HPDE6-E6E7 (cell line): ENCODE measurements around the gene PRPS2.

Source experiments
- DNase-seq: peaks from one replicate; pipeline ENCODE4 v3.0.0; 2011; ENCODE audit warnings: missing footprints; ENCODE audit errors: extremely low spot score

PRPS2 gene

GRCh38 chrX:12814420-12814819 is 23.2 kb downstream of the PRPS2 start:
- DNase-seq, result peak; percentile 26

- DNase-seq, result no peak
Observed at GRCh38 chrX:12817528-12817927, 26.3 kb downstream of the PRPS2 start.

GRCh38 chrX:12819222-12819621 is 28.0 kb downstream of the PRPS2 start:
- peak; percentile 14 for DNase-seq

- no peak for DNase-seq
Observed at GRCh38 chrX:12820737-12821136, 29.5 kb downstream of the PRPS2 start.

GRCh38 chrX:12824944-12825343 is 33.7 kb downstream of the PRPS2 start:
- no peak for DNase-seq

- peak; percentile 14 for DNase-seq
Observed at GRCh38 chrX:12825801-12826200, 34.6 kb downstream of the PRPS2 start.

- no peak for DNase-seq
Observed at GRCh38 chrX:12843061-12843667, 52.0 kb downstream of the PRPS2 start.

- DNase-seq, result no peak
Observed at GRCh38 chrX:12843668-12844279, 52.6 kb downstream of the PRPS2 start.

GRCh38 chrX:12844319-12844718 is 53.1 kb downstream of the PRPS2 start:
- DNase-seq, result no peak

- no peak for DNase-seq
Observed at GRCh38 chrX:12865359-12865758, 74.1 kb downstream of the PRPS2 start.

- DNase-seq, result no peak
Observed at GRCh38 chrX:12866451-12867377, 75.5 kb downstream of the PRPS2 start, which contains the start of gene TLR7. TSS of gene TLR7 (plus strand) at chrX:12867072. CDS start at chrX:12867579, 507 bp downstream.

GRCh38 chrX:12867685-12868084 is 76.5 kb downstream of the PRPS2 start:
- DNase-seq, result no peak

GRCh38 chrX:12868747-12869146 is 77.5 kb downstream of the PRPS2 start:
- DNase-seq, result no peak

GRCh38 chrX:12871257-12871656 is 80.0 kb downstream of the PRPS2 start:
- DNase-seq, result no peak

GRCh38 chrX:12872741-12873140 is 81.5 kb downstream of the PRPS2 start:
- DNase-seq, result no peak
